Stimulated activated CD8-positive, alpha-beta memory T cell treated with anti-CD3 and anti-CD28 coated beads, Interleukin-7, amount 100 ng/mL, for 24 hours (primary cell): ENCODE results near the gene ZNF800.

Source experiments
- DNase-seq: peaks from one replicate; pipeline ENCODE4 v3.0.0-alpha.2; 2020; ENCODE audit warnings: low read depth

ZNF800 gene

GRCh38 chr7:127348247-127348631 is 44.3 kb downstream of the ZNF800 start:
- no peak for DNase-seq

GRCh38 chr7:127347567-127348246 is 44.8 kb downstream of the ZNF800 start:
- peak; percentile 28 for DNase-seq

- DNase-seq = no peak
Observed at GRCh38 chr7:127346575-127347256, 45.8 kb downstream of the ZNF800 start.

- no peak for DNase-seq
Observed at GRCh38 chr7:127342596-127342995, 49.9 kb downstream of the ZNF800 start.

GRCh38 chr7:127338122-127338521 is 54.4 kb downstream of the ZNF800 start:
- DNase-seq = no peak

- DNase-seq = no peak
Observed at GRCh38 chr7:127337581-127337980, 54.9 kb downstream of the ZNF800 start.

- DNase-seq = no peak
Observed at GRCh38 chr7:127336458-127336857, 56.0 kb downstream of the ZNF800 start.

GRCh38 chr7:127332880-127333279 is 59.6 kb downstream of the ZNF800 start:
- no peak for DNase-seq

- no peak for DNase-seq
Observed at GRCh38 chr7:127330070-127330469, 62.4 kb downstream of the ZNF800 start.

- no peak for DNase-seq
Observed at GRCh38 chr7:127322832-127323493, 69.5 kb downstream of the ZNF800 start.

- DNase-seq = no peak
Observed at GRCh38 chr7:127322351-127322750, 70.2 kb downstream of the ZNF800 start.

- DNase-seq = no peak
Observed at GRCh38 chr7:127320974-127321373, 71.5 kb downstream of the ZNF800 start.
